GM19452 (cell line): ENCODE results near the gene ANTXR1.

ENCODE experiments used
- ATAC-seq: cut with Tn5 transposase; IDR thresholded peaks from one replicate; pipeline ENCODE4 v1.9.1; 2021; ENCODE audit not compliant: unreplicated experiment

The ANTXR1 gene

GRCh38 chr2:69095305-69095704 is 82.3 kb downstream of the ANTXR1 start:
- no peak for ATAC-seq

GRCh38 chr2:69096326-69097095 is 83.5 kb downstream of the ANTXR1 start:
- no peak for ATAC-seq

- ATAC-seq, result no peak
These were observed 84.2 kb downstream of the ANTXR1 start for GRCh38 chr2:69097148-69097610.

- no peak for ATAC-seq
These were observed 85.1 kb downstream of the ANTXR1 start for GRCh38 chr2:69097891-69098655.

GRCh38 chr2:69099541-69099940 is 86.6 kb downstream of the ANTXR1 start:
- no peak for ATAC-seq

- no peak for ATAC-seq
These were observed 87.3 kb downstream of the ANTXR1 start for GRCh38 chr2:69100220-69100723.

GRCh38 chr2:69102041-69102593 is 89.1 kb downstream of the ANTXR1 start:
- ATAC-seq, result no peak

GRCh38 chr2:69103419-69103818 is 90.4 kb downstream of the ANTXR1 start:
- no peak for ATAC-seq

GRCh38 chr2:69104261-69104660 is 91.3 kb downstream of the ANTXR1 start:
- ATAC-seq, result no peak

GRCh38 chr2:69109255-69109654 is 96.3 kb downstream of the ANTXR1 start:
- ATAC-seq, result no peak

- no peak for ATAC-seq
These were observed 98.1 kb downstream of the ANTXR1 start for GRCh38 chr2:69111076-69111475.

GRCh38 chr2:69113627-69114026 is 100.6 kb downstream of the ANTXR1 start:
- ATAC-seq, result no peak

- ATAC-seq, result no peak
These were observed 101.6 kb downstream of the ANTXR1 start for GRCh38 chr2:69114534-69114933.

- ATAC-seq, result no peak
These were observed 103.5 kb downstream of the ANTXR1 start for GRCh38 chr2:69116438-69116837.

- ATAC-seq, result no peak
These were observed 105.6 kb downstream of the ANTXR1 start for GRCh38 chr2:69118609-69119008.

- ATAC-seq, result no peak
These were observed 106.3 kb downstream of the ANTXR1 start for GRCh38 chr2:69119104-69119894.

GRCh38 chr2:69122271-69122670 is 109.3 kb downstream of the ANTXR1 start:
- ATAC-seq, result no peak

- ATAC-seq, result no peak
These were observed 110.2 kb downstream of the ANTXR1 start for GRCh38 chr2:69123182-69123581.

GRCh38 chr2:69124343-69124742 is 111.4 kb downstream of the ANTXR1 start:
- no peak for ATAC-seq

- ATAC-seq, result no peak
These were observed 112.8 kb downstream of the ANTXR1 start for GRCh38 chr2:69125816-69126215.

GRCh38 chr2:69126341-69126740 is 113.4 kb downstream of the ANTXR1 start:
- no peak for ATAC-seq
